Natural killer cell treated with Interleukin-12 subunit alpha and Interleukin-12 subunit beta and Interleukin-15 and Interleukin-18, amount 100 ng/mL, for 72 hours (primary cell): ENCODE data around the gene BMERB1. TPM values are rescaled to one million over a fixed set of nuclear protein-coding genes. Genes with fewer than 3 reads are reported as not detected.
A peak's percentile ranks its signal among the peaks of the same experiment; 100 is the strongest.
"Not testable (repeated sequence)": the region's sequence is repeated elsewhere in the genome, so short reads cannot be mapped to it uniquely, and the experiment has no call there.

Experiments used
- ATAC-seq, 2 donors: fragments of 150-1000 bp; cut with Tn5 transposase in 1 of 2; sonication (Bioruptor Pico), chemical (Tn5 transposase) in 1 of 2; 2 replicates each; pipeline ENCODE4 v1.10.0; 2021
- DNase-seq: peaks from one replicate; pipeline ENCODE4 v3.0.0; 2022; ENCODE audit warnings: low spot score
- H3K27ac Mint-ChIP-seq, 2 donors: 1 replicate in 1 of 2; 2 replicates in 1 of 2; pipeline ENCODE4 v1.8.0; 2022; ENCODE audit warnings: mixed read lengths in 2 of 2, mild to moderate bottlenecking in 1 of 2, moderate library complexity in 1 of 2
- H3K27me3 Mint-ChIP-seq, 2 donors: 1 replicate in 1 of 2; 2 replicates in 1 of 2; pipeline ENCODE4 v1.8.0; 2022; ENCODE audit warnings: mixed read lengths in 2 of 2
- H3K36me3 Mint-ChIP-seq: one replicate; pipeline ENCODE4 v1.8.0; 2022; ENCODE audit warnings: mixed read lengths
- H3K4me1 Mint-ChIP-seq, 2 donors: 1 replicate in 1 of 2; 2 replicates in 1 of 2; pipeline ENCODE4 v1.8.0; 2022; ENCODE audit warnings: low read depth in 2 of 2, mixed read lengths in 2 of 2, mild to moderate bottlenecking in 1 of 2
- H3K4me3 Mint-ChIP-seq: one replicate; pipeline ENCODE4 v1.8.0; 2022; ENCODE audit warnings: mixed read lengths
- H3K9me3 Mint-ChIP-seq: 2 replicates; pipeline ENCODE4 v1.8.0; 2022; ENCODE audit warnings: mixed read lengths
- total RNA-seq, 2 donors: library from RNA; stranded (reverse); gene quantifications; one replicate each; pipeline ENCODE4 v1.2.3, GENCODE V29; 2022

Gene BMERB1
- total RNA-seq, 2 donors from 2014 or later: 5.4 to 7.3 TPM

GRCh38 chr16:15539197-15539596 is 104.8 kb downstream of the BMERB1 start:
- no peak overlapping the region for H3K27ac Mint-ChIP-seq
- DNase-seq (no peak), ATAC-seq (no peak)
- H3K9me3 Mint-ChIP-seq: no peaks in the 10 kb centered on the region
- no peaks in the 10 kb centered on the region for H3K27me3 Mint-ChIP-seq
- no peak overlapping the region for H3K4me3 Mint-ChIP-seq
- H3K4me1 Mint-ChIP-seq: peaks cover 9 to 11% of the 10 kb centered on the region in 2 donors
- H3K36me3 Mint-ChIP-seq: no peaks in the 10 kb centered on the region

- H3K4me3 Mint-ChIP-seq: no peak overlapping the region
- ATAC-seq (no peak), DNase-seq (no peak)
- H3K27ac Mint-ChIP-seq: peak overlapping the region in 1 of 2 donors; percentile 25
- H3K9me3 Mint-ChIP-seq: no peaks in the 10 kb centered on the region
- H3K27me3 Mint-ChIP-seq: no peaks in the 10 kb centered on the region
- H3K4me1 Mint-ChIP-seq: peaks cover 9 to 11% of the 10 kb centered on the region in 2 donors
- no peaks in the 10 kb centered on the region for H3K36me3 Mint-ChIP-seq
Observed at GRCh38 chr16:15542261-15542660, 107.9 kb downstream of the BMERB1 start.

GRCh38 chr16:15542734-15543347 is 108.5 kb downstream of the BMERB1 start:
- peak overlapping the region in 1 of 2 donors; percentile 25 for H3K27ac Mint-ChIP-seq
- peak; percentile 75 to 85 for ATAC-seq

GRCh38 chr16:15544405-15544804 is 110.0 kb downstream of the BMERB1 start:
- Mint-ChIP-seq H3K9me3 (no peaks in the 10 kb centered on the region), H3K27ac (no peak overlapping the region), H3K4me3 (no peak overlapping the region), H3K4me1 (peaks cover 9 to 11% of the 10 kb centered on the region in 2 donors), H3K27me3 (no peaks in the 10 kb centered on the region), H3K36me3 (no peaks in the 10 kb centered on the region)
- DNase-seq: no peak
- no peak for ATAC-seq

More at GRCh38 chr16:15542734-15543347, 108.5 kb downstream of the BMERB1 start:
- no peak for DNase-seq
- Mint-ChIP-seq H3K27me3 (no peaks in the 10 kb centered on the region), H3K36me3 (no peaks in the 10 kb centered on the region), H3K4me3 (peak overlapping the region; percentile 38), H3K9me3 (no peaks in the 10 kb centered on the region), H3K4me1 (peaks cover 9 to 11% of the 10 kb centered on the region in 2 donors)

DNA sequence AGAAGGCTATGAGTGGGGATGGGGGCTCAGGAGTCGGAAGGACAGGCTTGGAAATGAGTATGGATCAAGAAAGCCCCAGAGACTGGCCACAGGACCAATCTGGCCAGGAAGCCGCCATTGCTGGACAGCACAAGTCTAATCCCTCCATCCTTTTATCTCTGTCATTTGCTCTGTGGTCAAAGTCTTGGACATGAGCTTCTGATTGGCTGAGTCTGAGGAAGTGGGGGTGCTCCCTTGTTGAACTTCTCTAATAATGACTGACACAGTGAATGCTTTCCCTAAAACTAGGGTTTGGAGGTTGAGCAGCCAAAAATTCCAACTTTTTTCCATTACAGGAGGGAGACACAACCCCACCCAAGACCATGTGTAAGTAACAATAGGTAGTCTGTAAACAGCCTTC is 111.2 kb downstream of the BMERB1 start:
- Mint-ChIP-seq H3K27me3 (no peaks in the 10 kb centered on the region), H3K36me3 (no peaks in the 10 kb centered on the region), H3K9me3 (no peaks in the 10 kb centered on the region), H3K4me1 (peaks cover 9 to 12% of the 10 kb centered on the region in 2 donors), H3K27ac (no peak overlapping the region), H3K4me3 (no peak overlapping the region)
- ATAC-seq (no peak), DNase-seq (no peak)

GRCh38 chr16:15547072-15547767 is 112.8 kb downstream of the BMERB1 start:
- ATAC-seq, H3K36me3 Mint-ChIP-seq, H3K9me3 Mint-ChIP-seq, H3K27me3 Mint-ChIP-seq, H3K4me3 Mint-ChIP-seq, DNase-seq, H3K27ac Mint-ChIP-seq: not testable (repeated sequence)
- H3K4me1 Mint-ChIP-seq: peaks cover 9 to 19% of the 10 kb centered on the region in 2 donors

- H3K36me3 Mint-ChIP-seq: no peaks in the 10 kb centered on the region
- no peaks in the 10 kb centered on the region for H3K27me3 Mint-ChIP-seq
- no peak overlapping the region for H3K4me3 Mint-ChIP-seq
- peaks cover 8 to 22% of the 10 kb centered on the region in 2 donors for H3K4me1 Mint-ChIP-seq
- H3K9me3 Mint-ChIP-seq: no peaks in the 10 kb centered on the region
- no peak for DNase-seq
- H3K27ac Mint-ChIP-seq: no peak overlapping the region
- no peak for ATAC-seq
Observed at GRCh38 chr16:15547768-15548096, 113.3 kb downstream of the BMERB1 start.

DNA sequence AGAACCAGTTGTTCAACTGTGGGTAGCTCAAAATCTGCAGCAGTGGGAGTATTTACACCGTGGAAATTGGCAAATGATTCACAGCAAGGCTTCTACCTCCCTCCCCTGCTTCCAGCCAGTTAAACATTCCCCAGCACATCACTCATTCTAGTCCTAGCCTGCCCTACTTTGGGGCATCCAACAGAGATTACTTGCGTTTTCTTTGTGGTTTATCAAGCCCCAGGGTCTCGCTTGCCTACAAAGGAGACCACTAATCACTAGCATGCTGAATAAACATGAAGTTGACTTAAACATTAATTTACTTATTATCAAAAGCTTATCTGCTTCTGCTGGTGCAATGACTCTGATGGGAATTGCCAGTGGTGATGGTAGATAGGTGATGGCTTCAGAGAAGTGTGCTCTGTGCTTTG is 114.1 kb downstream of the BMERB1 start:
- no peak overlapping the region for H3K27ac Mint-ChIP-seq
- no peaks in the 10 kb centered on the region for H3K9me3 Mint-ChIP-seq
- ATAC-seq (no peak), DNase-seq (no peak)
- H3K4me1 Mint-ChIP-seq: peaks cover under 1 to 16% of the 10 kb centered on the region in 2 donors
- H3K4me3 Mint-ChIP-seq: no peak overlapping the region
- no peaks in the 10 kb centered on the region for H3K27me3 Mint-ChIP-seq
- H3K36me3 Mint-ChIP-seq: no peaks in the 10 kb centered on the region

DNA sequence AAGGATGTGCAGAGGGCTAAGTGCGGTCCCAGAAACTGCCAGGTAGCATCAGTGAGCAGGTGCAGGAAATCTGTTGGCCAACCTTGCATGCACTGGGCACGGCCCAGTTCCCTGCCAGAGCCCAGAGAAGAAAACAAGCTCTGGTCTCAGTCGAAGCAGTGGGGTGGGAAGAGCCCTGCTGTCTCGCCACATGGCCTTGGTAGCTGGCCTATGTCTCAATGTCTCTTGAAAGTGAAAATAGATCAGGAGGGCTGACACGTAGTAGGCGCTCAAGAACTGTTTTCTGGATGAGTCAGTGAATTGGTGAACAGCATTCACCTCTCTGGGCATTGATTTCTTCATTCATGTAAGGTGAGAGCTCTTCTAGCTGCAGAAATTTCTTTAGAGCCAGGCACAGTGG is 118.1 kb downstream of the BMERB1 start:
- no peaks in the 10 kb centered on the region for H3K9me3 Mint-ChIP-seq
- ATAC-seq: peak; percentile 71 to 72
- no peaks in the 10 kb centered on the region for H3K27me3 Mint-ChIP-seq
- no peaks in the 10 kb centered on the region for H3K36me3 Mint-ChIP-seq
- no peak overlapping the region for H3K4me3 Mint-ChIP-seq
- H3K4me1 Mint-ChIP-seq: peaks cover 0 to 16% of the 10 kb centered on the region in 2 donors
- peak overlapping the region in 1 of 2 donors; percentile 38 for H3K27ac Mint-ChIP-seq
- DNase-seq: no peak

DNA sequence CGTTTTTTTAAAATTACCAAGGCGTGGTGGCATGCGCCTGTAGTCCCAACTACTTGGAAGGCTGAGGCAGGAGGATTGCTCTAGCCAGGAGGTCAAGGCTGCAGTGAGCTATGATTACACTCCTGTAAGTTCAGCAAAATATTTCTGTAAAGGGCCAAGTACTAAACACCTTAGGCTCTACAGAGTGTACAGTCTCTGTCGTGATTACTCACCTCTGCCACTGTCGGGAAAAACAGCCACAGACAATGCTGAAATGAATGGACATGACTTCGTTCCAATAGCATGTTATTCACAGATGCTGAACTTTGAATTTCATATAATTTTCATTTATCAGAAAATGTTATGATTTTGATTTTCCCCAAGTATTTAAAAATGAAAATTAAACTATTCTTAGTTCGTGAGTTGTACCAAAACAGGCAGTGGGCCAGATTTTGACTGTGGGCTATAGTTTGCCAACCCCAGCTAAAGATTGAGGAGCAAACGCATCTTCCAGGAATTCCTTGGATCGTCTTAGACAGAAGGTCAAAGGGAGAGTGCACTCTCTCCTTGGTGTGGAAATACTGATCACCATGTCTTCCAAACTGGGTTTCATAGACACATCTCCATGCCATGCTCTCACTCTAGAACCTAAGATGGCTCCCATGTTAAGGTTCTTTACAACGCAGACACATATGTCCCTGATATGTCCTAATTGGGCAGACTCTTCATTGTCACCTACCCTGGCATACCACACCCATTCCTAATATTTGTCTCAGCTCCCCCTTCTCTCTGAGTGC is 119.1 kb downstream of the BMERB1 start:
- Mint-ChIP-seq H3K27ac (no peak overlapping the region), H3K4me3 (no peak overlapping the region), H3K27me3 (no peaks in the 10 kb centered on the region), H3K9me3 (no peaks in the 10 kb centered on the region), H3K4me1 (peaks cover 0 to 16% of the 10 kb centered on the region in 2 donors), H3K36me3 (no peaks in the 10 kb centered on the region)
- DNase-seq (no peak), ATAC-seq (peak in 1 of 2 donors; percentile 56)

DNA sequence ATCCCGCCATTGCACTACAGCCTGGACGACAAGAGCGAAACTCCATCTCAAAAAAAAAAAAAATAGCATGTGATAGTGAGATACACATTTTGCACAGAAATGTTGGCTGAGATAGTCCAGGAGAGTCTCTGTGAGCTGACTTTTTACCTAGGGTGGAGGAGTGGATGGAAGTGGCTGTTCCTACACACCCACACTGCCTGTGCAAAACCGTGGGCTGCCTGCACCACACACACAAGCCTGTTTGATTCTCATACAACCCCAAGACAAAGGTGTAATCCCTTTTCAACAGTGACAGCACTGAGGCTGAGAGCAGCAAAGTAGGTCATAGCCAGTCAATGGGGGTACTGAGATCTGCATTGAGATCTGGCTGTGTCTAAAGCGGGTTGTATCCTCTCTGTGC is 121.7 kb downstream of the BMERB1 start:
- ATAC-seq: no peak
- no peak for DNase-seq
- no peak overlapping the region for H3K27ac Mint-ChIP-seq
- H3K4me3 Mint-ChIP-seq: no peak overlapping the region
- H3K4me1 Mint-ChIP-seq: peaks cover 0 to 11% of the 10 kb centered on the region in 2 donors
- H3K36me3 Mint-ChIP-seq: no peaks in the 10 kb centered on the region
- H3K9me3 Mint-ChIP-seq: no peaks in the 10 kb centered on the region
- no peaks in the 10 kb centered on the region for H3K27me3 Mint-ChIP-seq

- Mint-ChIP-seq H3K27ac (no peak overlapping the region), H3K9me3 (no peaks in the 10 kb centered on the region), H3K4me3 (no peak overlapping the region), H3K27me3 (no peaks in the 10 kb centered on the region), H3K36me3 (no peaks in the 10 kb centered on the region), H3K4me1 (peaks cover 0 to 5% of the 10 kb centered on the region in 2 donors)
- ATAC-seq (no peak), DNase-seq (no peak)
Observed at GRCh38 chr16:15557258-15557657, 122.9 kb downstream of the BMERB1 start.

- no peaks in the 10 kb centered on the region for H3K27me3 Mint-ChIP-seq
- ATAC-seq (no peak), DNase-seq (no peak)
- H3K4me3 Mint-ChIP-seq: no peak overlapping the region
- H3K36me3 Mint-ChIP-seq: no peaks in the 10 kb centered on the region
- H3K9me3 Mint-ChIP-seq: no peaks in the 10 kb centered on the region
- peaks cover 5 to 7% of the 10 kb centered on the region in 2 donors for H3K4me1 Mint-ChIP-seq
- H3K27ac Mint-ChIP-seq: no peak overlapping the region
Observed at GRCh38 chr16:15559176-15559575, 124.8 kb downstream of the BMERB1 start.
